Sigmoid colon (tissue), 7 donors: ENCODE data around the gene OPN1SW. TPM values are rescaled to one million over a fixed set of nuclear protein-coding genes. Genes with fewer than 3 reads are reported as not detected.

Experiments
- DNase-seq: peaks from one replicate; pipeline ENCODE4 v3.0.0-alpha.2; 2019
- H3K27ac ChIP-seq, 4 donors: fragments of 200-600 bp; sonication (generic); one replicate each; pipeline ENCODE4 v1.5.1; 2016 to 2019; ENCODE audit warnings: mild to moderate bottlenecking in 1 of 4
- H3K27me3 ChIP-seq, 3 donors: fragments of 200-600 bp; sonication (generic); one replicate each; pipeline ENCODE4 v1.5.1; 2019; ENCODE audit warnings: mild to moderate bottlenecking in 1 of 3
- H3K36me3 ChIP-seq, 4 donors: fragments of 200-600 bp; sonication (generic); one replicate each; pipeline ENCODE4 v1.5.1; 2016 to 2019
- H3K4me1 ChIP-seq, 4 donors: fragments of 200-600 bp; sonication (generic); one replicate each; pipeline ENCODE4 v1.5.1; 2017 to 2019
- H3K4me3 ChIP-seq, 4 donors: fragments of 200-600 bp; sonication (generic); one replicate each; pipeline ENCODE4 v1.5.1; 2017 to 2019; ENCODE audit warnings: mild to moderate bottlenecking in 2 of 4, moderate library complexity in 1 of 4
- H3K9me3 ChIP-seq, 4 donors: fragments of 200-600 bp in 3 of 4; sonication (generic) in 3 of 4; one replicate each; pipeline versions ENCODE4 v1.5.1 to v1.6.1; 2013 to 2019
- EP300 ChIP-seq, 4 donors: sonication (generic); formaldehyde crosslinking; IDR thresholded peaks; one replicate each; pipeline ENCODE4 v1.6.1; 2017; ENCODE audit warnings: antibody characterized with exemption in 4 of 4
- POLR2A ChIP-seq, 2 donors: fragments of 450-650 bp; IDR thresholded peaks; one replicate each; pipeline ENCODE4 v1.6.1; 2016; ENCODE audit warnings: antibody characterized with exemption in 2 of 2, mild to moderate bottlenecking in 2 of 2, moderate library complexity in 2 of 2
- POLR2AphosphoS5 ChIP-seq, 4 donors: sonication (generic); formaldehyde crosslinking; IDR thresholded peaks; one replicate each; pipeline ENCODE4 v1.6.1; 2017; ENCODE audit warnings: antibody characterized with exemption in 4 of 4
- WGBS, 2 donors: extraction: QIAGEN DNeasy Blood & Tissue Kit; methylation state at CpG; one replicate each; pipeline ENCODE4 v1.1.7; 2013; 5-methylcytosine and 5-hydroxymethylcytosine counted together
- intact Hi-C: fragments of 100-400 bp; cut with DNase I; formaldehyde crosslinking; loops from one replicate; pipeline ENCODE4 v1.15.1; 2023
- polyA plus RNA-seq, 3 donors: library from polyadenylated mRNA; stranded (reverse); fragments of 200-250 nt; gene quantifications; one replicate each; pipeline ENCODE4 v1.2.3, GENCODE V29; 2013
- total RNA-seq, 4 donors: library from RNA; depleted of rRNA; stranded (reverse); fragments of >200 nt; gene quantifications; one replicate each; pipeline ENCODE4 v1.1.0, GENCODE V29; 2016
- TF ChIP-seq, protein P1 (sequence below), 4 experiments: fragments of 450-650 bp in 3 of 4; fragments of 200-600 bp in 1 of 4; IDR thresholded peaks; one replicate each; pipeline ENCODE4 v1.5.1; 2016 to 2019; ENCODE audit warnings: antibody characterized with exemption in 4 of 4, mild to moderate bottlenecking in 3 of 4, moderate library complexity in 2 of 4
- donor health status: healthy with polysubstance abuse.
- donor health status: Bipolar disorder and iron deficiency.
- donor health status: healthy.

The OPN1SW gene
- total and polyA plus RNA-seq, 7 donors, result not detected

DNA sequence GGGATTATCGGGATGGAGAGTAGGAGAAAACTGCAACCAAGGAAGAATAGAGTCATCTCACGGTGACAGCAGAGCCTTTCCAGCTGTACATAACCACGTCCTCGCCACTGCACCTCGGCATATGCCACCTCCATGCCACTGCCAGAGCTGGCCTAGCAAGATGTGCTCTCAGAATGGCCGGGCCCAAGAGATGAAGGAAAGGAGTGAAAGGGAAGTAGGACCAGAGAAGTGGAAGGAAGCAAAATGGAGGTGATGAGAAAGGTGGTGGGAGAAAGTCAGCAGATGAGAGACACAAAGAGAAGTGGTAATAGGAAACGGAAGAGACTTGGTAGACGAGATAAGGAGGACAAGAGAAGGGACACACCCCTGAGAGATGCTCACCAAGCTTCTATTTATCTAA is 44.4 kb downstream of the OPN1SW start:
- H3K4me1 ChIP-seq, result no peaks in the 10 kb centered on the region
- TF ChIP-seq EP300 (IDR thresholded peaks at IDR 0.05) (no peak), POLR2AphosphoS5 (IDR thresholded peaks at IDR 0.05) (no peak), POLR2A (IDR thresholded peaks at IDR 0.05) (no peak)
- TF ChIP-seq, protein P1, sequence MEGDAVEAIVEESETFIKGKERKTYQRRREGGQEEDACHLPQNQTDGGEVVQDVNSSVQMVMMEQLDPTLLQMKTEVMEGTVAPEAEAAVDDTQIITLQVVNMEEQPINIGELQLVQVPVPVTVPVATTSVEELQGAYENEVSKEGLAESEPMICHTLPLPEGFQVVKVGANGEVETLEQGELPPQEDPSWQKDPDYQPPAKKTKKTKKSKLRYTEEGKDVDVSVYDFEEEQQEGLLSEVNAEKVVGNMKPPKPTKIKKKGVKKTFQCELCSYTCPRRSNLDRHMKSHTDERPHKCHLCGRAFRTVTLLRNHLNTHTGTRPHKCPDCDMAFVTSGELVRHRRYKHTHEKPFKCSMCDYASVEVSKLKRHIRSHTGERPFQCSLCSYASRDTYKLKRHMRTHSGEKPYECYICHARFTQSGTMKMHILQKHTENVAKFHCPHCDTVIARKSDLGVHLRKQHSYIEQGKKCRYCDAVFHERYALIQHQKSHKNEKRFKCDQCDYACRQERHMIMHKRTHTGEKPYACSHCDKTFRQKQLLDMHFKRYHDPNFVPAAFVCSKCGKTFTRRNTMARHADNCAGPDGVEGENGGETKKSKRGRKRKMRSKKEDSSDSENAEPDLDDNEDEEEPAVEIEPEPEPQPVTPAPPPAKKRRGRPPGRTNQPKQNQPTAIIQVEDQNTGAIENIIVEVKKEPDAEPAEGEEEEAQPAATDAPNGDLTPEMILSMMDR (IDR thresholded peaks at IDR 0.05), result no peak
- intact Hi-C loops, result no loop called here

DNA sequence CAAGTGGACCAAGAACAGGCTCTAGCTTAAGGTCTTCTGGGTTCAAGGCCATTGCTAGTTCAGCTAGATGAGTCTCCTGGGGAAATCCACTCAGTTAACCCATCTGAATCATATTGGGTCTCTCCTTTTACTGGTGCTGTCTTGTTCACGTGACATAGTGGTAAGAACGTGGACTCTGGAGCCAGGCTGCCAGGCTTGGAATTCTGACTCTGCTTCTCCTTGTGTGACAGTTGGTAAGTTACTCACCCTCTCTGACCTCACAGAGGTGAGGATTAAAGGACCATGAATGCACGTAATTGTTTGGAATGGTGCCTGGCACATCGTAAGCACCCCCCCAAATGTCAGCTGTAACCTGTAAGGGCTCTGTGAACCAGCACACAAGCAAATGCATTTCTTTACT is 46.1 kb downstream of the OPN1SW start:
- Histone ChIP-seq H3K27me3 (no peaks in the 10 kb centered on the region), H3K27ac (no peak overlapping the region), H3K9me3 (no peaks in the 10 kb centered on the region), H3K36me3 (no peaks in the 10 kb centered on the region), H3K4me3 (no peak overlapping the region), H3K4me1 (no peaks in the 10 kb centered on the region)
- TF ChIP-seq POLR2AphosphoS5 (IDR thresholded peaks at IDR 0.05) (no peak), EP300 (IDR thresholded peaks at IDR 0.05) (no peak), POLR2A (IDR thresholded peaks at IDR 0.05) (no peak)
- TF ChIP-seq, protein P1 (IDR thresholded peaks at IDR 0.05), result no peak
- intact Hi-C loops, result no loop called here
- no peak for DNase-seq
- 87 to 90% methylated on average over 4 of the region's 4 CpGs for whole genome bisulfite sequencing, 2 donors

More for the DNA sequence above, 44.4 kb downstream of the OPN1SW start:
- H3K9me3 ChIP-seq, result no peaks in the 10 kb centered on the region
- 85 to 88% methylated on average over 8 of the region's 8 CpGs for WGBS, 2 donors
- DNase-seq, result no peak
- H3K4me3 ChIP-seq, result no peak overlapping the region
- no peak overlapping the region for H3K27ac ChIP-seq
- no peaks in the 10 kb centered on the region for H3K27me3 ChIP-seq
- no peaks in the 10 kb centered on the region for H3K36me3 ChIP-seq

DNA sequence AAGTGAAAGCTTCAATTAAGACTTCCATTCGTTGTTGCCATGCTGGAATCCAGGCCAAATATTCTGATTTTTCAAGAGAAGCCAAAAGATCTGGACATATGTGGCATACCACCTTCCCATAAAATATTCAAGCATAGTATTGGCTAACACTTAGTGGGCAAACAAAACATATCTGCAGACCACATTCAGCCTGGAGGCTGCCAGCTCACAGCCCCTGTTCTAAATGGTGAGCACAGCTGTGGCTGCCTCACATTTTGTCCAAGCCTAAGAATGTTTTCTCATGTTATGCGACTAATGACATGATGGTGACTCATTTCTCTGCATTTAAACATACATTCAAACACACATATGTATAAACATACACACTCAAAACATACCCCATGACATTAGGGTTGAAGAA is 47.0 kb downstream of the OPN1SW start:
- TF ChIP-seq EP300 (IDR thresholded peaks at IDR 0.05), result no peak
- TF ChIP-seq POLR2A (IDR thresholded peaks at IDR 0.05), result no peak
- TF ChIP-seq, protein P1 (IDR thresholded peaks at IDR 0.05), result no peak
- TF ChIP-seq POLR2AphosphoS5 (IDR thresholded peaks at IDR 0.05), result no peak
- Histone ChIP-seq H3K9me3 (no peaks in the 10 kb centered on the region), H3K27me3 (no peaks in the 10 kb centered on the region), H3K4me1 (no peaks in the 10 kb centered on the region), H3K27ac (no peak overlapping the region), H3K4me3 (no peak overlapping the region), H3K36me3 (no peaks in the 10 kb centered on the region)
- DNase-seq, result no peak
- intact Hi-C loops, result no loop called here
- WGBS, 2 donors, result 52 to 78% methylated on average over 2 of the region's 2 CpGs

DNA sequence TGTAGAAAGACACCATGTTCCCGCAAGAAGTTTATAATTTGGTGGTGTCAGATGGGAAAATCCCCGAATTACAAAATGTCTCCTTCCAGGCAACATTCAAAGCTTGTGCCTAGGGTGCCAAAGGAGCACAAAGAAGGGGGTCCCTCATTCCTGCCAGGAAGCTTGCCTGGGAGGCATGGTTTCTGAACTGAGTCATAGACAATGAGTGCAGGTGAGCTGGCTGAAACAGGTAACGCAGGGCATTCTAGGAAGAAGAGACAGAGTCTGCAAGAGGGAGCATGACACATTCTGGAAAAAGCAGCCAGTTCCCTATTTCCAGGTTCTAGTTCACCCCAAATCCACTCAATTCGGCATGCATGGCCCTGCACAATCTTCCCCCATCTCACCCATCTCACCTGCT is 48.4 kb downstream of the OPN1SW start:
- TF ChIP-seq, protein P1 (IDR thresholded peaks at IDR 0.05), result no peak
- TF ChIP-seq POLR2AphosphoS5 (IDR thresholded peaks at IDR 0.05), result no peak
- TF ChIP-seq POLR2A (IDR thresholded peaks at IDR 0.05), result no peak
- TF ChIP-seq EP300 (IDR thresholded peaks at IDR 0.05), result no peak
- no peaks in the 10 kb centered on the region for H3K9me3 ChIP-seq
- no peaks in the 10 kb centered on the region for H3K27me3 ChIP-seq
- no peak overlapping the region for H3K27ac ChIP-seq
- H3K4me1 ChIP-seq, result no peaks in the 10 kb centered on the region
- H3K36me3 ChIP-seq, result no peaks in the 10 kb centered on the region
- WGBS, 2 donors, result 93 to 94% methylated on average over 4 of the region's 4 CpGs
- DNase-seq, result no peak
- no peak overlapping the region for H3K4me3 ChIP-seq
- intact Hi-C loops, result no loop called here

DNA sequence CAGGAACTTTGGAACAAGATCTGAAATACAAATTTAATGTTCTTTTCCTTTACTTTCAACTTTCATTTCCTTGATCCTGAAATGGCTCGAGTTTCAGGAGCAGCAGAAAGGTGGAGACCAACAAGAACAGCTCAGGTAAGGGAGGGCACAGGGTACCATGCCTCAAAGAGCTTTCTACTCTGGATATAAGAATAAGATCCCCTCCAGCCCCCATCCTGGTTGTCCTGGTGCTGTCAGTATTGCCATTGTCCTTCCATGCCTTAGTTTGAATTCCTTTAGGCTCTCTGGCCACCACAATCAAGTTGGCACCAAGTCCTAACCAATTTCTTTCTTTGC is 48.9 kb downstream of the OPN1SW start:
- 17 to 49% methylated on average over 1 of the region's 1 CpG for WGBS, 2 donors
- intact Hi-C loops, result no loop called here
- H3K4me3 ChIP-seq, result no peak overlapping the region

More for the DNA sequence above, 48.9 kb downstream of the OPN1SW start:
- Histone ChIP-seq H3K27ac (no peak overlapping the region), H3K27me3 (no peaks in the 10 kb centered on the region), H3K36me3 (no peaks in the 10 kb centered on the region), H3K9me3 (no peaks in the 10 kb centered on the region), H3K4me1 (no peaks in the 10 kb centered on the region)
- TF ChIP-seq POLR2A (IDR thresholded peaks at IDR 0.05), result no peak
- no peak for TF ChIP-seq POLR2AphosphoS5 (IDR thresholded peaks at IDR 0.05)
- TF ChIP-seq, protein P1 (IDR thresholded peaks at IDR 0.05), result no peak
- TF ChIP-seq EP300 (IDR thresholded peaks at IDR 0.05), result no peak
- no peak for DNase-seq
